WTC11 (cell line): ENCODE results near the gene RIN3. TPM values are rescaled to one million over a fixed set of nuclear protein-coding genes. Genes with fewer than 3 reads are reported as not detected.
A peak's percentile ranks its signal among the peaks of the same experiment; 100 is the strongest.

Experiments
- ATAC-seq: fragments of 200-7000 bp; cut with Tn5 transposase; 2 replicates; pipeline ENCODE4 v1.10.0; 2021; ENCODE audit warnings: mild to moderate bottlenecking, moderate library complexity
- Bru-seq: library from RNA; stranded (reverse); fragments of 400-500 nt; gene quantifications from one replicate; lab custom pipeline; 2021; lab: Mats Ljungman, UMichigan
- CTCF ChIA-PET: fragments of 300-600 bp; sonication (Branson Sonifier 250); formaldehyde crosslinking; loops from one replicate; lab custom pipeline; 2021; ENCODE audit warnings: antibody characterized with exemption; lab: Charles Lee
- POLR2A ChIA-PET: fragments of 350-600 bp; sonication (Branson Sonifier 250); formaldehyde crosslinking; loops from one replicate; lab custom pipeline; 2021; ENCODE audit warnings: antibody characterized with exemption; lab: Charles Lee
- DNase-seq: peaks from one replicate; pipeline ENCODE4 v3.0.0; 2021; ENCODE audit warnings: low spot score
- H3K27ac Mint-ChIP-seq: 2 replicates; pipeline ENCODE4 v1.8.0; 2021; ENCODE audit warnings: mixed read lengths
- H3K27me3 Mint-ChIP-seq: 2 replicates; pipeline ENCODE4 v1.8.0; 2021; ENCODE audit warnings: low read depth, mild to moderate bottlenecking, moderate library complexity, mixed read lengths
- H3K36me3 Mint-ChIP-seq: 2 replicates; pipeline ENCODE4 v1.8.0; 2021; ENCODE audit warnings: mixed read lengths
- H3K4me1 Mint-ChIP-seq: 2 replicates; pipeline ENCODE4 v1.8.0; 2022; ENCODE audit warnings: mixed read lengths
- H3K4me3 Mint-ChIP-seq: 2 replicates; pipeline ENCODE4 v1.8.0; 2021; ENCODE audit warnings: mild to moderate bottlenecking, moderate library complexity, mixed read lengths
- H3K9me3 Mint-ChIP-seq: 2 replicates; pipeline ENCODE4 v1.8.0; 2021; ENCODE audit warnings: mixed read lengths
- EMX1 ChIP-seq: fragments of 250-450 bp; sonication (Bioruptor Pico); IDR thresholded peaks from 2 replicates; pipeline ENCODE4 v1.8.0; 2021; ENCODE audit warnings: mild to moderate bottlenecking
- ESRRA ChIP-seq: sonication (generic); formaldehyde crosslinking; IDR thresholded peaks from 2 replicates; pipeline ENCODE4 v1.8.1; 2022; ENCODE audit warnings: mild to moderate bottlenecking, missing genetic modification reagents, borderline replicate concordance
- GTF2I ChIP-seq: fragments of 250-450 bp; sonication (Bioruptor Pico); conservative IDR thresholded peaks from 2 replicates; pipeline ENCODE4 v1.4.0; 2021; ENCODE audit warnings: mild to moderate bottlenecking
- MYBL2 ChIP-seq: sonication (generic); formaldehyde crosslinking; IDR thresholded peaks from 2 replicates; pipeline ENCODE4 v1.8.1; 2023; ENCODE audit warnings: mild to moderate bottlenecking, moderate library complexity, missing genetic modification reagents
- NFYB ChIP-seq: sonication (generic); formaldehyde crosslinking; conservative IDR thresholded peaks from 2 replicates; pipeline ENCODE4 v1.8.0; 2022; ENCODE audit warnings: low read depth, missing genetic modification reagents
- SP1 ChIP-seq: sonication (generic); formaldehyde crosslinking; conservative IDR thresholded peaks from 2 replicates; pipeline ENCODE4 v1.8.1; 2022; ENCODE audit warnings: missing genetic modification reagents
- TEAD1 ChIP-seq: sonication (generic); formaldehyde crosslinking; IDR thresholded peaks from 2 replicates; pipeline ENCODE4 v1.8.0; 2022; ENCODE audit warnings: mild to moderate bottlenecking, missing genetic modification reagents
- ZNF138 ChIP-seq: sonication (generic); formaldehyde crosslinking; conservative IDR thresholded peaks from 2 replicates; pipeline ENCODE4 v1.8.1; 2022; ENCODE audit warnings: mild to moderate bottlenecking, moderate library complexity, missing genetic modification reagents
- ZNF219 ChIP-seq: sonication (generic); formaldehyde crosslinking; IDR thresholded peaks from 2 replicates; pipeline ENCODE4 v1.8.0; 2023; ENCODE audit warnings: missing genetic modification reagents, mild to moderate bottlenecking, borderline replicate concordance
- ZNF423 ChIP-seq: fragments of 250-450 bp; sonication (Bioruptor Pico); IDR thresholded peaks from 2 replicates; pipeline ENCODE4 v2.1.2; 2022; ENCODE audit warnings: mild to moderate bottlenecking, moderate library complexity
- long read RNA-seq, 3 experiments: library from RNA in 1 of 3; library from capped mRNA in 1 of 3; library from polyadenylated mRNA in 1 of 3; unstranded in 2 of 3; stranded (forward) in 1 of 3; transcript quantifications; one replicate each; pipeline ENCODE4 v2.0.0, GENCODE V29; 2021
- total RNA-seq: library from RNA; stranded (reverse); gene quantifications from 3 replicates; pipeline ENCODE4 v1.2.3, GENCODE V29; 2021
- TF ChIP-seq, protein P1 (sequence below): sonication (generic); formaldehyde crosslinking; IDR thresholded peaks from 2 replicates; pipeline ENCODE4 v1.8.0; 2023; ENCODE audit warnings: mild to moderate bottlenecking, missing genetic modification reagents
- TF ChIP-seq, protein P2 (sequence below): fragments of 250-450 bp; sonication (Bioruptor Pico); IDR thresholded peaks from 2 replicates; pipeline ENCODE4 v1.9.0; 2021; ENCODE audit warnings: mild to moderate bottlenecking
- TF ChIP-seq, protein P3 (sequence below): fragments of 250-450 bp; sonication (Bioruptor Pico); IDR thresholded peaks from 2 replicates; pipeline ENCODE4 v1.9.0; 2021; ENCODE audit warnings: mild to moderate bottlenecking
- TF ChIP-seq, protein P4 (sequence below): fragments of 250-450 bp; sonication (Bioruptor Pico); IDR thresholded peaks from 2 replicates; pipeline ENCODE4 v1.8.0; 2021; ENCODE audit warnings: mild to moderate bottlenecking
- TF ChIP-seq, protein P5 (sequence below): sonication (generic); formaldehyde crosslinking; IDR thresholded peaks from 2 replicates; pipeline ENCODE4 v1.8.0; 2022; ENCODE audit warnings: missing genetic modification reagents

RIN3 gene, protein sequence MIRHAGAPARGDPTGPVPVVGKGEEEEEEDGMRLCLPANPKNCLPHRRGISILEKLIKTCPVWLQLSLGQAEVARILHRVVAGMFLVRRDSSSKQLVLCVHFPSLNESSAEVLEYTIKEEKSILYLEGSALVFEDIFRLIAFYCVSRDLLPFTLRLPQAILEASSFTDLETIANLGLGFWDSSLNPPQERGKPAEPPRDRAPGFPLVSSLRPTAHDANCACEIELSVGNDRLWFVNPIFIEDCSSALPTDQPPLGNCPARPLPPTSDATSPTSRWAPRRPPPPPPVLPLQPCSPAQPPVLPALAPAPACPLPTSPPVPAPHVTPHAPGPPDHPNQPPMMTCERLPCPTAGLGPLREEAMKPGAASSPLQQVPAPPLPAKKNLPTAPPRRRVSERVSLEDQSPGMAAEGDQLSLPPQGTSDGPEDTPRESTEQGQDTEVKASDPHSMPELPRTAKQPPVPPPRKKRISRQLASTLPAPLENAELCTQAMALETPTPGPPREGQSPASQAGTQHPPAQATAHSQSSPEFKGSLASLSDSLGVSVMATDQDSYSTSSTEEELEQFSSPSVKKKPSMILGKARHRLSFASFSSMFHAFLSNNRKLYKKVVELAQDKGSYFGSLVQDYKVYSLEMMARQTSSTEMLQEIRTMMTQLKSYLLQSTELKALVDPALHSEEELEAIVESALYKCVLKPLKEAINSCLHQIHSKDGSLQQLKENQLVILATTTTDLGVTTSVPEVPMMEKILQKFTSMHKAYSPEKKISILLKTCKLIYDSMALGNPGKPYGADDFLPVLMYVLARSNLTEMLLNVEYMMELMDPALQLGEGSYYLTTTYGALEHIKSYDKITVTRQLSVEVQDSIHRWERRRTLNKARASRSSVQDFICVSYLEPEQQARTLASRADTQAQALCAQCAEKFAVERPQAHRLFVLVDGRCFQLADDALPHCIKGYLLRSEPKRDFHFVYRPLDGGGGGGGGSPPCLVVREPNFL
- total RNA-seq = 2.7 to 3.3 TPM (median 3.0 TPM) in 3 replicates
- Bru-seq, nascent RNA = percentile 31 among the genes with signal in this experiment
- long read RNA-seq, experiment 1, partial matches to known transcripts = 2 of 4 reads
- long read RNA-seq, experiment 1, other reads (novel, unspliced or antisense) = 0 of 4 reads
- long read RNA-seq, experiment 2, partial matches to known transcripts = 2 of 3 reads
- long read RNA-seq, experiment 2, other reads (novel, unspliced or antisense) = 0 of 3 reads
- long read RNA-seq, experiment 3 = 0 reads

DNA sequence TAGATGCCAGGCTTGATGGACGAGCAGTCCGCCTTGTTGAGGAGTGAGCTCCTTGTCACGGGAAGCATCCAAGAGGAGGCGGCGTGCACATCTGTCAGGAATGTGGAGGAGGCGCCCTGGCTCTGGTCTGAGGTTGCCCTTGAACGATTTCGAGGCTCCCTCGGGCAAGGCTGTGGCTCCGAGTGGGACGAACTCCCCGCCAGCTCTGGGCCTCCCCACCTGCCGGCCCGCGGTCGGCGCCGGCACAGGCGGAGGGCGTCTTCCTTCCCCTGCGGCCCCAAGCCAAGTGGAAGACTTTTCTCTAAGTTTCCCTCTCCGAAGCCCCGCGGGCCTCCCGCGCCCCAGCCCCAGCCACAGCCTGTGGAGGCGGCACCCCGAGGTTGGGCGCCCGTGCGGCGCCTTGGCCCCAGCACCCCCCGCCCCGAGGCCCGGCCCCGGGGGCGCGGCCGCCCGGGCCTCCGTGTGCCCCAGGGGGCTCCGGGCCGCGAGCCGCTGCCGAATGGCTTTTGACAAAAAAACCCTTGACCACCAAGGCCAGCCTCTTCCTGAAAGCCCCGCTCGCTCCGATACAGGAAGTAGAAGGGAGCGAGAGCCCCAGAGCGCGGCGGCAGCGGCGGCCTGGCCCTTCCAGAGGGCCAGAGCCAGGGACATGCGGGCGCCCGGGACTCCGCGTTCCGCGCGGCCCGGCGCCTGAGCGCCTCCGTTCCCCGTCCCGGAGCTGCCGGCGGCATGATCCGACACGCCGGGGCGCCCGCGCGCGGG lies at the start of gene RIN3:
RIN3 (plus strand) TSS at position 578 of the 762 bp plus-strand sequence; CDS start at position 730, 152 bp downstream.
- Mint-ChIP-seq H3K9me3 (no peaks in the 10 kb centered on the region), H3K36me3 (no peaks in the 10 kb centered on the region), H3K27ac (no peak within 1 kb of the TSS), H3K4me1 (peaks cover 9% of the 10 kb centered on the region; the same call in 1 of the 2 replicates), H3K4me3 (peak within 1 kb of the TSS; percentile 63), H3K27me3 (peaks cover 41% of the 10 kb centered on the region)
- DNase-seq (peak; percentile 67), ATAC-seq (peak; percentile 75)
- TF ChIP-seq ZNF423 (CRISPR knock-in tag) (peak; percentile 54), GTF2I (CRISPR knock-in tag) (peak; percentile 96)
- TF ChIP-seq, protein P1, sequence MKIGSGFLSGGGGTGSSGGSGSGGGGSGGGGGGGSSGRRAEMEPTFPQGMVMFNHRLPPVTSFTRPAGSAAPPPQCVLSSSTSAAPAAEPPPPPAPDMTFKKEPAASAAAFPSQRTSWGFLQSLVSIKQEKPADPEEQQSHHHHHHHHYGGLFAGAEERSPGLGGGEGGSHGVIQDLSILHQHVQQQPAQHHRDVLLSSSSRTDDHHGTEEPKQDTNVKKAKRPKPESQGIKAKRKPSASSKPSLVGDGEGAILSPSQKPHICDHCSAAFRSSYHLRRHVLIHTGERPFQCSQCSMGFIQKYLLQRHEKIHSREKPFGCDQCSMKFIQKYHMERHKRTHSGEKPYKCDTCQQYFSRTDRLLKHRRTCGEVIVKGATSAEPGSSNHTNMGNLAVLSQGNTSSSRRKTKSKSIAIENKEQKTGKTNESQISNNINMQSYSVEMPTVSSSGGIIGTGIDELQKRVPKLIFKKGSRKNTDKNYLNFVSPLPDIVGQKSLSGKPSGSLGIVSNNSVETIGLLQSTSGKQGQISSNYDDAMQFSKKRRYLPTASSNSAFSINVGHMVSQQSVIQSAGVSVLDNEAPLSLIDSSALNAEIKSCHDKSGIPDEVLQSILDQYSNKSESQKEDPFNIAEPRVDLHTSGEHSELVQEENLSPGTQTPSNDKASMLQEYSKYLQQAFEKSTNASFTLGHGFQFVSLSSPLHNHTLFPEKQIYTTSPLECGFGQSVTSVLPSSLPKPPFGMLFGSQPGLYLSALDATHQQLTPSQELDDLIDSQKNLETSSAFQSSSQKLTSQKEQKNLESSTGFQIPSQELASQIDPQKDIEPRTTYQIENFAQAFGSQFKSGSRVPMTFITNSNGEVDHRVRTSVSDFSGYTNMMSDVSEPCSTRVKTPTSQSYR (CRISPR knock-in tag) = no peak
- CTCF ChIA-PET = interaction anchor here (0.9 kb wide), 1 partner anchor 53 kb away, joined by 3 read pairs; no protein-coding TSS in a partner anchor
- POLR2A ChIA-PET = interaction anchor here (0.6 kb wide), 1 partner anchor 23 kb away, joined by 3 read pairs; no protein-coding TSS in a partner anchor

DNA sequence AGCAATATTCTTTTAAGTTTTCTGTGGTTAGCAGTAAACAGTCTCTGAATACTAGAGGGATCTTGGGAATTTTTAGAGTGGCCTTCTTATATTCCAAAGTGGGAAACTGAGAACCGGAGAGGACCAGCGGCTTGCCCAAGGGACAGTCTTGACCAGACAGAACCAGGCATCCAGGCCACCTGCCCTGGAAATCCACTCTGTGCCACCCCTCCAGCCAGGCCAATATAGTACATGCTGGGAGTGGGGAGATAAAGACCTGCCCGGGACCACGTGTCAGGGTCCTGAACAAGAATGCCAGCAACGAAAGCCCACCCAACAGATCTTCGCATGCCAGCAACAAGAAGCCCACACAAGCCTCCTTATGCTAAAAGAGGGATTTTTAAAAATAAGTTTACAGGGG lies 49.4 kb upstream of the RIN3 start:
- DNase-seq (no peak), ATAC-seq (no peak)
- no peaks in the 10 kb centered on the region for H3K27me3 Mint-ChIP-seq
- CTCF ChIA-PET = no interaction called here
- POLR2A ChIA-PET = no interaction called here
- no peak overlapping the region for H3K27ac Mint-ChIP-seq
- H3K9me3 Mint-ChIP-seq = peaks cover 11% of the 10 kb centered on the region
- no peak for TF ChIP-seq GTF2I (CRISPR knock-in tag)
- TF ChIP-seq, protein P2, sequence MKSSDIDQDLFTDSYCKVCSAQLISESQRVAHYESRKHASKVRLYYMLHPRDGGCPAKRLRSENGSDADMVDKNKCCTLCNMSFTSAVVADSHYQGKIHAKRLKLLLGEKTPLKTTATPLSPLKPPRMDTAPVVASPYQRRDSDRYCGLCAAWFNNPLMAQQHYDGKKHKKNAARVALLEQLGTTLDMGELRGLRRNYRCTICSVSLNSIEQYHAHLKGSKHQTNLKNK (CRISPR knock-in tag) = no peak
- no peak for TF ChIP-seq TEAD1 (CRISPR knock-in tag)
- TF ChIP-seq, protein P3, sequence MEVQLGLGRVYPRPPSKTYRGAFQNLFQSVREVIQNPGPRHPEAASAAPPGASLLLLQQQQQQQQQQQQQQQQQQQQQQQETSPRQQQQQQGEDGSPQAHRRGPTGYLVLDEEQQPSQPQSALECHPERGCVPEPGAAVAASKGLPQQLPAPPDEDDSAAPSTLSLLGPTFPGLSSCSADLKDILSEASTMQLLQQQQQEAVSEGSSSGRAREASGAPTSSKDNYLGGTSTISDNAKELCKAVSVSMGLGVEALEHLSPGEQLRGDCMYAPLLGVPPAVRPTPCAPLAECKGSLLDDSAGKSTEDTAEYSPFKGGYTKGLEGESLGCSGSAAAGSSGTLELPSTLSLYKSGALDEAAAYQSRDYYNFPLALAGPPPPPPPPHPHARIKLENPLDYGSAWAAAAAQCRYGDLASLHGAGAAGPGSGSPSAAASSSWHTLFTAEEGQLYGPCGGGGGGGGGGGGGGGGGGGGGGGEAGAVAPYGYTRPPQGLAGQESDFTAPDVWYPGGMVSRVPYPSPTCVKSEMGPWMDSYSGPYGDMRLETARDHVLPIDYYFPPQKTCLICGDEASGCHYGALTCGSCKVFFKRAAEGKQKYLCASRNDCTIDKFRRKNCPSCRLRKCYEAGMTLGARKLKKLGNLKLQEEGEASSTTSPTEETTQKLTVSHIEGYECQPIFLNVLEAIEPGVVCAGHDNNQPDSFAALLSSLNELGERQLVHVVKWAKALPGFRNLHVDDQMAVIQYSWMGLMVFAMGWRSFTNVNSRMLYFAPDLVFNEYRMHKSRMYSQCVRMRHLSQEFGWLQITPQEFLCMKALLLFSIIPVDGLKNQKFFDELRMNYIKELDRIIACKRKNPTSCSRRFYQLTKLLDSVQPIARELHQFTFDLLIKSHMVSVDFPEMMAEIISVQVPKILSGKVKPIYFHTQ (CRISPR knock-in tag) = no peak
- TF ChIP-seq NFYB = no peak
- TF ChIP-seq EMX1 (CRISPR knock-in tag) = no peak
- no peak for TF ChIP-seq ZNF138 (CRISPR knock-in tag)
- TF ChIP-seq ZNF219 = no peak
- no peak for TF ChIP-seq ESRRA (CRISPR knock-in tag)
- TF ChIP-seq, protein P4, sequence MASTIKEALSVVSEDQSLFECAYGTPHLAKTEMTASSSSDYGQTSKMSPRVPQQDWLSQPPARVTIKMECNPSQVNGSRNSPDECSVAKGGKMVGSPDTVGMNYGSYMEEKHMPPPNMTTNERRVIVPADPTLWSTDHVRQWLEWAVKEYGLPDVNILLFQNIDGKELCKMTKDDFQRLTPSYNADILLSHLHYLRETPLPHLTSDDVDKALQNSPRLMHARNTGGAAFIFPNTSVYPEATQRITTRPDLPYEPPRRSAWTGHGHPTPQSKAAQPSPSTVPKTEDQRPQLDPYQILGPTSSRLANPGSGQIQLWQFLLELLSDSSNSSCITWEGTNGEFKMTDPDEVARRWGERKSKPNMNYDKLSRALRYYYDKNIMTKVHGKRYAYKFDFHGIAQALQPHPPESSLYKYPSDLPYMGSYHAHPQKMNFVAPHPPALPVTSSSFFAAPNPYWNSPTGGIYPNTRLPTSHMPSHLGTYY (CRISPR knock-in tag) = no peak
- TF ChIP-seq MYBL2 = no peak
- TF ChIP-seq, protein P5, sequence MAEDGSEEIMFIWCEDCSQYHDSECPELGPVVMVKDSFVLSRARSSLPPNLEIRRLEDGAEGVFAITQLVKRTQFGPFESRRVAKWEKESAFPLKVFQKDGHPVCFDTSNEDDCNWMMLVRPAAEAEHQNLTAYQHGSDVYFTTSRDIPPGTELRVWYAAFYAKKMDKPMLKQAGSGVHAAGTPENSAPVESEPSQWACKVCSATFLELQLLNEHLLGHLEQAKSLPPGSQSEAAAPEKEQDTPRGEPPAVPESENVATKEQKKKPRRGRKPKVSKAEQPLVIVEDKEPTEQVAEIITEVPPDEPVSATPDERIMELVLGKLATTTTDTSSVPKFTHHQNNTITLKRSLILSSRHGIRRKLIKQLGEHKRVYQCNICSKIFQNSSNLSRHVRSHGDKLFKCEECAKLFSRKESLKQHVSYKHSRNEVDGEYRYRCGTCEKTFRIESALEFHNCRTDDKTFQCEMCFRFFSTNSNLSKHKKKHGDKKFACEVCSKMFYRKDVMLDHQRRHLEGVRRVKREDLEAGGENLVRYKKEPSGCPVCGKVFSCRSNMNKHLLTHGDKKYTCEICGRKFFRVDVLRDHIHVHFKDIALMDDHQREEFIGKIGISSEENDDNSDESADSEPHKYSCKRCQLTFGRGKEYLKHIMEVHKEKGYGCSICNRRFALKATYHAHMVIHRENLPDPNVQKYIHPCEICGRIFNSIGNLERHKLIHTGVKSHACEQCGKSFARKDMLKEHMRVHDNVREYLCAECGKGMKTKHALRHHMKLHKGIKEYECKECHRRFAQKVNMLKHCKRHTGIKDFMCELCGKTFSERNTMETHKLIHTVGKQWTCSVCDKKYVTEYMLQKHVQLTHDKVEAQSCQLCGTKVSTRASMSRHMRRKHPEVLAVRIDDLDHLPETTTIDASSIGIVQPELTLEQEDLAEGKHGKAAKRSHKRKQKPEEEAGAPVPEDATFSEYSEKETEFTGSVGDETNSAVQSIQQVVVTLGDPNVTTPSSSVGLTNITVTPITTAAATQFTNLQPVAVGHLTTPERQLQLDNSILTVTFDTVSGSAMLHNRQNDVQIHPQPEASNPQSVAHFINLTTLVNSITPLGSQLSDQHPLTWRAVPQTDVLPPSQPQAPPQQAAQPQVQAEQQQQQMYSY = no peak
- TF ChIP-seq SP1 (CRISPR knock-in tag) = no peak
- no peak overlapping the region for H3K4me3 Mint-ChIP-seq
- H3K4me1 Mint-ChIP-seq = peaks cover 15% of the 10 kb centered on the region
- no peaks in the 10 kb centered on the region; the same call in 1 of the 2 replicates for H3K36me3 Mint-ChIP-seq
